Endothelial cell of umbilical vein (primary cell): ENCODE results near the gene CCDC106. TPM values are rescaled to one million over a fixed set of nuclear protein-coding genes. Genes with fewer than 3 reads are reported as not detected.

ENCODE experiments used
- BruUV-seq: library from RNA; stranded (reverse); fragments of 400-500 nt; replicated peaks from 2 replicates; lab custom pipeline; 2021; lab: Mats Ljungman, UMichigan
- CTCF ChIA-PET: fragments of 300-600, 350-600 bp; sonication (Branson Sonifier 250); formaldehyde crosslinking; loops from one replicate; lab custom pipeline; 2021; ENCODE audit warnings: antibody characterized with exemption, inconsistent platforms; lab: Charles Lee
- POLR2A ChIA-PET: fragments of 300-600, 350-600 bp; sonication (Branson Sonifier 250); formaldehyde crosslinking; loops from one replicate; lab custom pipeline; 2021; ENCODE audit warnings: antibody characterized with exemption, inconsistent platforms; lab: Charles Lee
- DNase-seq: peaks from one replicate; pipeline ENCODE4 v3.0.0-alpha.2; 2011; ENCODE audit warnings: low read depth, low spot score
- FAIRE-seq: peaks from 2 replicates; lab custom pipeline; 2011; peaks lifted over from hg19 to GRCh38; lab: Jason Lieb, UNC
- H2AFZ ChIP-seq: 2 replicates; pipeline ENCODE4 v1.6.0; 2012; ENCODE audit warnings: low read depth, low read length, control low read depth, inconsistent platforms
- H3K27ac ChIP-seq: 2 replicates; pipeline ENCODE4 v1.5.1; 2011; ENCODE audit warnings: low read depth, mild to moderate bottlenecking, control low read depth, low read length, moderate library complexity; ENCODE audit not compliant: insufficient read depth
- H3K27me3 ChIP-seq, 2 experiments: 2 replicates each; pipeline versions ENCODE4 v1.6.0 to v1.6.1; 2011; ENCODE audit warnings: low read length in 2 of 2, mixed read lengths in 1 of 2; ENCODE audit not compliant: control insufficient read depth in 2 of 2, insufficient read depth in 2 of 2
- H3K36me3 ChIP-seq, 2 experiments: 2 replicates in 1 of 2; 3 replicates in 1 of 2; pipeline ENCODE4 v1.5.1; 2011; ENCODE audit warnings: low read length in 2 of 2, mild to moderate bottlenecking in 1 of 2, moderate library complexity in 1 of 2; ENCODE audit not compliant: control insufficient read depth in 2 of 2, insufficient read depth in 2 of 2; ENCODE audit errors: extremely low read depth in 1 of 2
- H3K4me1 ChIP-seq: 3 replicates; pipeline ENCODE4 v1.5.1; 2011; ENCODE audit warnings: mild to moderate bottlenecking, low read length; ENCODE audit not compliant: control insufficient read depth, insufficient read depth; ENCODE audit errors: extremely low read depth
- H3K4me2 ChIP-seq: 2 replicates; pipeline ENCODE4 v1.6.1; 2011; ENCODE audit warnings: low read length, control low read depth, mixed read lengths; ENCODE audit not compliant: insufficient read depth
- H3K4me3 ChIP-seq, 3 experiments: fragments of 200-600 bp in 1 of 3; sonication (generic), shearing (Covaris generic) in 1 of 3; replicated peaks in 1 of 3; 2 replicates each; pipeline ENCODE4 v1.5.1; 2011 to 2016; ENCODE audit warnings: control low read depth in 3 of 3, low read length in 3 of 3, mild to moderate bottlenecking in 2 of 3, inconsistent platforms in 1 of 3, low read depth in 1 of 3, moderate library complexity in 1 of 3; ENCODE audit not compliant: insufficient read depth in 1 of 3
- H3K79me2 ChIP-seq: 2 replicates; pipeline ENCODE4 v1.6.0; 2012; ENCODE audit warnings: low read length, inconsistent platforms; ENCODE audit not compliant: control insufficient read depth, insufficient read depth
- H3K9ac ChIP-seq: replicated peaks from 2 replicates; pipeline ENCODE3; 2011; ENCODE audit warnings: low read length, control low read depth; ENCODE audit not compliant: insufficient read depth; ENCODE audit errors: extremely low read depth
- H3K9me1 ChIP-seq: replicated peaks from 3 replicates; pipeline ENCODE4 v1.6.0; 2011; ENCODE audit warnings: mild to moderate bottlenecking, low read length; ENCODE audit not compliant: control insufficient read depth, insufficient read depth; ENCODE audit errors: extremely low read depth
- H3K9me3 ChIP-seq: replicated peaks from 2 replicates; pipeline ENCODE4 v1.5.1; 2012; ENCODE audit warnings: low read length, inconsistent platforms; ENCODE audit not compliant: control insufficient read depth, insufficient read depth
- H4K20me1 ChIP-seq: replicated peaks from 2 replicates; pipeline ENCODE3; 2011; ENCODE audit warnings: mild to moderate bottlenecking, low read length; ENCODE audit not compliant: control insufficient read depth, insufficient read depth; ENCODE audit errors: extremely low read depth
- EZH2 ChIP-seq: IDR thresholded peaks from 2 replicates; pipeline ENCODE4 v1.6.1; 2012; ENCODE audit warnings: borderline replicate concordance, low read depth, mild to moderate bottlenecking, moderate library complexity, low read length, inconsistent platforms; ENCODE audit not compliant: severe bottlenecking
- FOS ChIP-seq: IDR thresholded peaks from 2 replicates; pipeline ENCODE4 v1.6.1; 2011; ENCODE audit warnings: mild to moderate bottlenecking, low read length, moderate library complexity, borderline replicate concordance; ENCODE audit not compliant: insufficient read depth
- GATA2 ChIP-seq: IDR thresholded peaks from 2 replicates; pipeline ENCODE4 v1.7.0; 2011; ENCODE audit warnings: low read depth, mild to moderate bottlenecking, moderate library complexity, mixed read lengths, low read length; ENCODE audit not compliant: insufficient read length, insufficient read depth
- JUN ChIP-seq: IDR thresholded peaks from 2 replicates; pipeline ENCODE4 v1.6.1; 2011; ENCODE audit warnings: borderline replicate concordance, low read depth; ENCODE audit not compliant: insufficient read length, insufficient read depth
- MYC ChIP-seq: IDR thresholded peaks from one replicate; pipeline ENCODE4 v1.6.1; 2011; ENCODE audit warnings: mild to moderate bottlenecking, low read depth, low read length
- POLR2A ChIP-seq: IDR thresholded peaks from 2 replicates; pipeline ENCODE4 v1.6.1; 2012; ENCODE audit warnings: low read depth, mild to moderate bottlenecking, control low read depth, low read length
- dilution Hi-C: fragments of 300-500 bp; cut with MboI; formaldehyde crosslinking; loops from one replicate; pipeline ENCODE4 v1.15.0; 2019; ENCODE audit warnings: low sequenced_read_pairs; ENCODE audit not compliant: extremely low pct_ligation_motif_present
- intact Hi-C: fragments of 100-400 bp; cut with micrococcal nuclease; formaldehyde crosslinking; loops from one replicate; pipeline ENCODE4 v1.10.0; 2022
- polyA plus RNA-seq, 4 experiments: library from polyadenylated mRNA; depleted of rRNA in 3 of 4; stranded (reverse) in 3 of 4; unstranded in 1 of 4; fragments of >200 nt; gene quantifications; 2 replicates each; pipeline versions ENCODE4 v1.2.1 to v1.2.3, GENCODE V29; 2011 to 2012; ENCODE audit warnings: missing spikeins in 1 of 4
- total RNA-seq: library from RNA; stranded (reverse); gene quantifications from 2 replicates; pipeline ENCODE4 v1.2.3, GENCODE V29; 2021
- TF ChIP-seq, protein P1 (sequence below): IDR thresholded peaks from 2 replicates; pipeline ENCODE4 v1.6.1; 2011; ENCODE audit not compliant: insufficient read depth, insufficient read length
- TF ChIP-seq, protein P2 (sequence below), 2 donors: IDR thresholded peaks; 1 replicate in 1 of 2; 2 replicates in 1 of 2; pipeline ENCODE4 v1.5.1; 2011; ENCODE audit warnings: low read length in 2 of 2, mild to moderate bottlenecking in 2 of 2, moderate library complexity in 2 of 2, control low read depth in 1 of 2, inconsistent platforms in 1 of 2, low read depth in 1 of 2; ENCODE audit not compliant: insufficient read depth in 1 of 2; ENCODE audit errors: extremely low read depth in 1 of 2

The CCDC106 gene
- total and polyA plus RNA-seq, 2 donors (not counting 3 experiments of a cell fraction or from before 2014, with no cell fraction given), result 11.8 to 12.0 TPM

DNA sequence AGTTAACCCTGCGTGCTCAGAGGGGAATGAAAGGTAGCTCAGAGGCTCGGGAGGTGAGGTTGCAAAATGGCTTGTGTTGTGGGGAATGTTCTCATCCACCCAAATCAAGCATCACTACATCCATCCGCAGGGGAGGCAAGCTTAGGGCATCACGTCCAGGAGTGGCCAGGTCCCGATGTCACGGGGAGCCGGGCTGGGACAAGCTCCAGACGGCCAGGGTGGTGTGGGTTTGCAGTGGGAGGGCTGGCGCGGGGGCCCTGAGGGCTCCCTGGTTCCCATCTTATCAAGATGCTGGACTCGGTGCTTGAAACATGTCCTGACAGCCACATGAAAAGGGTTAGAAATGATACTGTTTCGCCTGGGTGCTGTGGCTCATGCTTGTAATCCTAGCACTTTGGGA lies 52.8 kb downstream of the CCDC106 start:
- no peaks in the 10 kb centered on the region for H3K9me3 ChIP-seq
- DNase-seq (no peak), FAIRE-seq (no peak)
- H3K27me3 ChIP-seq, result no peaks in the 10 kb centered on the region
- no peak overlapping the region for H3K4me3 ChIP-seq
- no peaks in the 10 kb centered on the region for H3K9me1 ChIP-seq
- TF ChIP-seq GATA2 (no peak), MYC (no peak), JUN (no peak)
- ChIA-PET CTCF (no interaction called here), POLR2A (no interaction called here)
- no peak overlapping the region for H2AFZ ChIP-seq
- intact Hi-C loops (loop anchor here (10.0 kb wide), 1 partner anchor 634 kb away; no protein-coding TSS in a partner anchor), dilution Hi-C loops (no loop called here)
- no peak overlapping the region for H3K27ac ChIP-seq
- BruUV-seq, result no TSS peak
- no peak overlapping the region for H3K4me2 ChIP-seq
- H3K79me2 ChIP-seq, result no peaks in the 10 kb centered on the region
- peaks cover 0 to 19% of the 10 kb centered on the region in 2 experiments for H3K36me3 ChIP-seq
- no peaks in the 10 kb centered on the region for H3K4me1 ChIP-seq
- H3K9ac ChIP-seq, result no peak overlapping the region
- no peaks in the 10 kb centered on the region for H4K20me1 ChIP-seq

- no peaks in the 10 kb centered on the region for H4K20me1 ChIP-seq
- TF ChIP-seq EZH2, result no peak
- TF ChIP-seq JUN, result no peak
- TF ChIP-seq GATA2, result no peak
- TF ChIP-seq FOS, result no peak
- TF ChIP-seq, protein P1, sequence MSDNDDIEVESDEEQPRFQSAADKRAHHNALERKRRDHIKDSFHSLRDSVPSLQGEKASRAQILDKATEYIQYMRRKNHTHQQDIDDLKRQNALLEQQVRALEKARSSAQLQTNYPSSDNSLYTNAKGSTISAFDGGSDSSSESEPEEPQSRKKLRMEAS, result no peak
- TF ChIP-seq, protein P2, sequence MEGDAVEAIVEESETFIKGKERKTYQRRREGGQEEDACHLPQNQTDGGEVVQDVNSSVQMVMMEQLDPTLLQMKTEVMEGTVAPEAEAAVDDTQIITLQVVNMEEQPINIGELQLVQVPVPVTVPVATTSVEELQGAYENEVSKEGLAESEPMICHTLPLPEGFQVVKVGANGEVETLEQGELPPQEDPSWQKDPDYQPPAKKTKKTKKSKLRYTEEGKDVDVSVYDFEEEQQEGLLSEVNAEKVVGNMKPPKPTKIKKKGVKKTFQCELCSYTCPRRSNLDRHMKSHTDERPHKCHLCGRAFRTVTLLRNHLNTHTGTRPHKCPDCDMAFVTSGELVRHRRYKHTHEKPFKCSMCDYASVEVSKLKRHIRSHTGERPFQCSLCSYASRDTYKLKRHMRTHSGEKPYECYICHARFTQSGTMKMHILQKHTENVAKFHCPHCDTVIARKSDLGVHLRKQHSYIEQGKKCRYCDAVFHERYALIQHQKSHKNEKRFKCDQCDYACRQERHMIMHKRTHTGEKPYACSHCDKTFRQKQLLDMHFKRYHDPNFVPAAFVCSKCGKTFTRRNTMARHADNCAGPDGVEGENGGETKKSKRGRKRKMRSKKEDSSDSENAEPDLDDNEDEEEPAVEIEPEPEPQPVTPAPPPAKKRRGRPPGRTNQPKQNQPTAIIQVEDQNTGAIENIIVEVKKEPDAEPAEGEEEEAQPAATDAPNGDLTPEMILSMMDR (IDR thresholded peaks at IDR 0.05; ENCODE audit: extremely low read depth in 1 of 2, insufficient read depth in 1 of 2, low read depth in 1 of 2, low read length in 2 of 2), result no peak
- TF ChIP-seq MYC, result no peak
- TF ChIP-seq POLR2A, result no peak
- no peaks in the 10 kb centered on the region for H3K9me3 ChIP-seq
- H3K4me3 ChIP-seq, result no peak overlapping the region
- BruUV-seq, result no TSS peak
- H2AFZ ChIP-seq, result no peak overlapping the region
- peaks cover 0 to 11% of the 10 kb centered on the region in 2 experiments for H3K36me3 ChIP-seq
- H3K9ac ChIP-seq, result no peak overlapping the region
- FAIRE-seq (no peak), DNase-seq (no peak)
- intact Hi-C loops, result loop anchor here (10.0 kb wide), 1 partner anchor 633 kb away; no protein-coding TSS in a partner anchor
- no peaks in the 10 kb centered on the region for H3K9me1 ChIP-seq
- no peaks in the 10 kb centered on the region for H3K4me1 ChIP-seq
- H3K27ac ChIP-seq, result no peak overlapping the region
- no peaks in the 10 kb centered on the region for H3K27me3 ChIP-seq
- H3K4me2 ChIP-seq, result no peak overlapping the region
- ChIA-PET CTCF (no interaction called here), POLR2A (no interaction called here)
- dilution Hi-C loops, result no loop called here
- H3K79me2 ChIP-seq, result no peaks in the 10 kb centered on the region
Observed at GRCh38 chr19:55702131-55702627, 54.2 kb downstream of the CCDC106 start.
